ENCODE data around the gene COL25A1.
A peak's percentile ranks its signal among the peaks of the same experiment; 100 is the strongest.

GRCh38 chr4:108762559-108763225 is 539.8 kb downstream of the COL25A1 start, which contains the start of gene ETNPPL:
- TF ChIP-seq CTCF (IDR thresholded peaks at IDR 0.05; ENCODE audit: extremely low read depth in 1 of 2, insufficient read depth in 1 of 2, low read depth in 1 of 2, low read length in 2 of 2) (no peak), GATA2 (IDR thresholded peaks at IDR 0.05; ENCODE audit: insufficient read depth, insufficient read length, low read depth, low read length) (no peak), POLR2A (IDR thresholded peaks at IDR 0.05; ENCODE audit: low read depth, low read length) (no peak), EZH2 (IDR thresholded peaks at IDR 0.05; ENCODE audit: borderline replicate concordance, low read depth, low read length, severe bottlenecking) (peak; percentile 26), MYC (IDR thresholded peaks at IDR 0.05; ENCODE audit: low read depth, low read length) (no peak), MAX (IDR thresholded peaks at IDR 0.05; ENCODE audit: insufficient read depth, insufficient read length) (no peak), POLR2AphosphoS5 (IDR thresholded peaks at IDR 0.05; ENCODE audit: insufficient read depth, low read depth, low read length) (no peak), JUN (IDR thresholded peaks at IDR 0.05; ENCODE audit: borderline replicate concordance, insufficient read depth, insufficient read length, low read depth) (no peak)
